DND-41 (cell line): ENCODE data around the gene CALML4.

Source experiments
- EZH2 ChIP-seq: IDR thresholded peaks from 3 replicates; pipeline ENCODE4 v1.6.1; 2012; ENCODE audit warnings: borderline replicate concordance, low read depth, mild to moderate bottlenecking, moderate library complexity, low read length, inconsistent platforms; ENCODE audit not compliant: severe bottlenecking
- TF ChIP-seq, protein P1 (sequence below): IDR thresholded peaks from 2 replicates; pipeline ENCODE4 v1.5.1; 2012; ENCODE audit warnings: borderline replicate concordance, low read length, moderate library complexity, mild to moderate bottlenecking; ENCODE audit not compliant: poor library complexity, severe bottlenecking; ENCODE audit errors: extremely low read depth

DNA sequence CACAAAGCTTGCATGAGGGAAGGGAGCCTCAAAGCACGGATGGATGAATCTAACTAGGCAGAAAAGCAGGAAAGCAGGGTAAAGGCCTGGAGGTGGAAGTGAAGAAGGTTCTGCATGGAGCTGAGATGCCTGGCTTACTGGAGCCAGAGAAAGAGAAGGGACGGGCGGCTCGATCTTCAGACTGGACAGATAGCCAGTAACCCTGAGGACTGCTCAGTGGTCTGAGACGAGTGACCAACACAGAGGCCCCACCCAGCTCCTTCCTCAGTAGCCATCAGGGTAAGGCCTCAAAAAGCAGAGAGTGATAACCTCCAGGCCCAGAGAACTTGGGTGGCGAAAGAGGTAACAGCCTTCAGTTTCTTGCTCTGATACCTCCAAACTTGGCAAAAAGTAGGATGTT lies 18.0 kb upstream of the CALML4 start:
- TF ChIP-seq, protein P1, sequence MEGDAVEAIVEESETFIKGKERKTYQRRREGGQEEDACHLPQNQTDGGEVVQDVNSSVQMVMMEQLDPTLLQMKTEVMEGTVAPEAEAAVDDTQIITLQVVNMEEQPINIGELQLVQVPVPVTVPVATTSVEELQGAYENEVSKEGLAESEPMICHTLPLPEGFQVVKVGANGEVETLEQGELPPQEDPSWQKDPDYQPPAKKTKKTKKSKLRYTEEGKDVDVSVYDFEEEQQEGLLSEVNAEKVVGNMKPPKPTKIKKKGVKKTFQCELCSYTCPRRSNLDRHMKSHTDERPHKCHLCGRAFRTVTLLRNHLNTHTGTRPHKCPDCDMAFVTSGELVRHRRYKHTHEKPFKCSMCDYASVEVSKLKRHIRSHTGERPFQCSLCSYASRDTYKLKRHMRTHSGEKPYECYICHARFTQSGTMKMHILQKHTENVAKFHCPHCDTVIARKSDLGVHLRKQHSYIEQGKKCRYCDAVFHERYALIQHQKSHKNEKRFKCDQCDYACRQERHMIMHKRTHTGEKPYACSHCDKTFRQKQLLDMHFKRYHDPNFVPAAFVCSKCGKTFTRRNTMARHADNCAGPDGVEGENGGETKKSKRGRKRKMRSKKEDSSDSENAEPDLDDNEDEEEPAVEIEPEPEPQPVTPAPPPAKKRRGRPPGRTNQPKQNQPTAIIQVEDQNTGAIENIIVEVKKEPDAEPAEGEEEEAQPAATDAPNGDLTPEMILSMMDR, result no peak
- TF ChIP-seq EZH2, result no peak
